ENCODE data around the gene INSL3. TPM values are rescaled to one million over a fixed set of nuclear protein-coding genes. Genes with fewer than 3 reads are reported as not detected.

The INSL3 gene
- total and polyA plus RNA-seq, 2 donors (not counting 1 experiment from before 2014, with no cell fraction given) = not detected

- Histone ChIP-seq H3K9ac (ENCODE audit: insufficient read depth, low read length) (no peak overlapping the region), H3K4me2 (ENCODE audit: extremely low read depth, insufficient read depth, low read length) (no peak overlapping the region), H4K20me1 (ENCODE audit: control insufficient read depth, extremely low read depth, insufficient read depth, low read length) (no peaks in the 10 kb centered on the region), H3K27ac (ENCODE audit: insufficient read depth, low read length) (no peak overlapping the region), H3K79me2 (ENCODE audit: control insufficient read depth, insufficient read depth, low read length) (peaks cover 8% of the 10 kb centered on the region), H3K36me3 (ENCODE audit: control insufficient read depth, insufficient read depth, low read length) (no peaks in the 10 kb centered on the region), H3K4me1 (ENCODE audit: control insufficient read depth, extremely low read depth, insufficient read depth, low read length) (no peaks in the 10 kb centered on the region), H3K4me3 (replicated peaks in 1 of 4; ENCODE audit: control extremely low read depth in 1 of 4, insufficient read depth in 1 of 4, low read depth in 3 of 4, low read length in 4 of 4) (no peak overlapping the region), H3K27me3 (ENCODE audit: control insufficient read depth, insufficient read depth, low read length) (no peaks in the 10 kb centered on the region), H3K9me3 (ENCODE audit: control insufficient read depth, insufficient read depth, low read depth, low read length) (no peaks in the 10 kb centered on the region), H2AFZ (ENCODE audit: low read length) (no peak overlapping the region)
- TF ChIP-seq EZH2 (IDR thresholded peaks at IDR 0.05; ENCODE audit: low read length, missing control alignments) = no peak
- peak; percentile 88 to 92 for TF ChIP-seq CTCF (conservative IDR thresholded peaks at IDR 0.05 in 1 of 2, IDR thresholded peaks at IDR 0.05 in 1 of 2; ENCODE audit: low read depth in 1 of 2, low read length in 2 of 2)
- peak; percentile 35 to 57 for DNase-seq (ENCODE audit: low read depth in 2 of 2)
Observed at GRCh38 chr19:17855280-17856152, 34.2 kb upstream of the INSL3 start.

- H3K27me3 ChIP-seq (ENCODE audit: control insufficient read depth, insufficient read depth, low read length) = no peaks in the 10 kb centered on the region
- no peaks in the 10 kb centered on the region for H3K9me3 ChIP-seq (ENCODE audit: control insufficient read depth, insufficient read depth, low read depth, low read length)
- no peaks in the 10 kb centered on the region for H4K20me1 ChIP-seq (ENCODE audit: control insufficient read depth, extremely low read depth, insufficient read depth, low read length)
- no peak for DNase-seq (ENCODE audit: low read depth in 2 of 2)
- no peak for TF ChIP-seq EZH2 (IDR thresholded peaks at IDR 0.05; ENCODE audit: low read length, missing control alignments)
- no peak for TF ChIP-seq CTCF (conservative IDR thresholded peaks at IDR 0.05 in 1 of 2, IDR thresholded peaks at IDR 0.05 in 1 of 2; ENCODE audit: low read depth in 1 of 2, low read length in 2 of 2)
- H3K27ac ChIP-seq (ENCODE audit: insufficient read depth, low read length) = no peak overlapping the region
- no peaks in the 10 kb centered on the region for H3K79me2 ChIP-seq (ENCODE audit: control insufficient read depth, insufficient read depth, low read length)
- H2AFZ ChIP-seq (ENCODE audit: low read length) = no peak overlapping the region
- no peak overlapping the region for H3K4me3 ChIP-seq (replicated peaks in 1 of 4; ENCODE audit: control extremely low read depth in 1 of 4, insufficient read depth in 1 of 4, low read depth in 3 of 4, low read length in 4 of 4)
- H3K36me3 ChIP-seq (ENCODE audit: control insufficient read depth, insufficient read depth, low read length) = no peaks in the 10 kb centered on the region
- H3K9ac ChIP-seq (ENCODE audit: insufficient read depth, low read length) = no peak overlapping the region
- no peak overlapping the region for H3K4me2 ChIP-seq (ENCODE audit: extremely low read depth, insufficient read depth, low read length)
- no peaks in the 10 kb centered on the region for H3K4me1 ChIP-seq (ENCODE audit: control insufficient read depth, extremely low read depth, insufficient read depth, low read length)
Observed at GRCh38 chr19:17854061-17854460, 32.7 kb upstream of the INSL3 start.

GRCh38 chr19:17848595-17849292, 27.4 kb upstream of the INSL3 start:
- no peak overlapping the region for H3K4me3 ChIP-seq (replicated peaks in 1 of 4; ENCODE audit: control extremely low read depth in 1 of 4, insufficient read depth in 1 of 4, low read depth in 3 of 4, low read length in 4 of 4)
- no peak overlapping the region for H2AFZ ChIP-seq (ENCODE audit: low read length)
- no peaks in the 10 kb centered on the region for H3K36me3 ChIP-seq (ENCODE audit: control insufficient read depth, insufficient read depth, low read length)
- no peaks in the 10 kb centered on the region for H3K9me3 ChIP-seq (ENCODE audit: control insufficient read depth, insufficient read depth, low read depth, low read length)
- no peaks in the 10 kb centered on the region for H3K79me2 ChIP-seq (ENCODE audit: control insufficient read depth, insufficient read depth, low read length)
- H3K9ac ChIP-seq (ENCODE audit: insufficient read depth, low read length) = no peak overlapping the region
- no peak overlapping the region for H3K4me2 ChIP-seq (ENCODE audit: extremely low read depth, insufficient read depth, low read length)
- no peak overlapping the region for H3K27ac ChIP-seq (ENCODE audit: insufficient read depth, low read length)
- no peak for DNase-seq (ENCODE audit: low read depth in 2 of 2)
- H3K4me1 ChIP-seq (ENCODE audit: control insufficient read depth, extremely low read depth, insufficient read depth, low read length) = no peaks in the 10 kb centered on the region
- no peaks in the 10 kb centered on the region for H3K27me3 ChIP-seq (ENCODE audit: control insufficient read depth, insufficient read depth, low read length)
- H4K20me1 ChIP-seq (ENCODE audit: control insufficient read depth, extremely low read depth, insufficient read depth, low read length) = no peaks in the 10 kb centered on the region
- TF ChIP-seq EZH2 (IDR thresholded peaks at IDR 0.05; ENCODE audit: low read length, missing control alignments) (no peak), CTCF (conservative IDR thresholded peaks at IDR 0.05 in 1 of 2, IDR thresholded peaks at IDR 0.05 in 1 of 2; ENCODE audit: low read depth in 1 of 2, low read length in 2 of 2) (no peak)
